Breast epithelium (tissue), 4 donors: ENCODE data around the gene SURF4. TPM values are rescaled to one million over a fixed set of nuclear protein-coding genes. Genes with fewer than 3 reads are reported as not detected.
A peak's percentile ranks its signal among the peaks of the same experiment; 100 is the strongest.
"Not testable (repeated sequence)": the region's sequence is repeated elsewhere in the genome, so short reads cannot be mapped to it uniquely, and the experiment has no call there.

Source experiments
- DNase-seq, 2 donors: peaks; one replicate each; pipeline ENCODE4 v3.0.0-alpha.2; 2019; ENCODE audit warnings: low spot score in 2 of 2
- H3K27ac ChIP-seq, 2 donors: fragments of 200-600 bp; sonication (generic) in 1 of 2; one replicate each; pipeline ENCODE4 v1.5.1; 2016 to 2019; ENCODE audit warnings: mild to moderate bottlenecking in 1 of 2
- H3K27me3 ChIP-seq, 2 donors: fragments of 200-600 bp; sonication (generic) in 1 of 2; one replicate each; pipeline versions ENCODE4 v1.5.1 to v1.6.0; 2017 to 2019; ENCODE audit warnings: control low read depth in 1 of 2, mild to moderate bottlenecking in 1 of 2
- H3K36me3 ChIP-seq: fragments of 200-600 bp; one replicate; pipeline ENCODE4 v1.5.1; 2019
- H3K4me1 ChIP-seq, 2 donors: fragments of 200-600 bp; sonication (generic); one replicate each; pipeline ENCODE4 v1.5.1; 2016 to 2019; ENCODE audit warnings: control low read depth in 1 of 2
- H3K4me3 ChIP-seq, 3 donors: fragments of 200-600 bp; sonication (generic); 1 replicate in 2 of 3; 2 replicates in 1 of 3; pipeline ENCODE4 v1.5.1; 2016 to 2019; ENCODE audit warnings: mild to moderate bottlenecking in 3 of 3, moderate library complexity in 2 of 3
- H3K9me3 ChIP-seq, 2 donors: fragments of 200-600 bp; sonication (generic) in 1 of 2; one replicate each; pipeline ENCODE4 v1.5.1; 2016 to 2019; ENCODE audit warnings: control low read depth in 1 of 2
- CTCF ChIP-seq, 3 donors: fragments of 450-650 bp; IDR thresholded peaks; one replicate each; pipeline ENCODE4 v1.5.1; 2016 to 2017; ENCODE audit warnings: antibody characterized with exemption in 3 of 3, mild to moderate bottlenecking in 3 of 3, moderate library complexity in 3 of 3
- POLR2A ChIP-seq: fragments of 450-650 bp; IDR thresholded peaks from one replicate; pipeline ENCODE4 v1.6.1; 2016; ENCODE audit warnings: antibody characterized with exemption, mild to moderate bottlenecking, moderate library complexity
- POLR2AphosphoS5 ChIP-seq, 3 donors: sonication (generic); formaldehyde crosslinking; IDR thresholded peaks; one replicate each; pipeline ENCODE4 v1.6.1; 2017; ENCODE audit warnings: antibody characterized with exemption in 3 of 3
- intact Hi-C: fragments of 100-400 bp; cut with DNase I; formaldehyde crosslinking; loops from one replicate; pipeline ENCODE4 v1.15.1; 2023; ENCODE audit warnings: low total_unique reads
- total RNA-seq, 3 donors: library from RNA; depleted of rRNA; stranded (reverse); fragments of >200 nt; gene quantifications; one replicate each; pipeline ENCODE4 v1.1.0, GENCODE V29; 2016

Gene SURF4
- total RNA-seq, 3 donors from 2014 or later, result 109 to 164 (median 133) TPM

GRCh38 chr9:133378408-133378962 is 2.6 kb upstream of the SURF4 start:
- H3K27me3 ChIP-seq, result no peaks in the 10 kb centered on the region
- no peaks in the 10 kb centered on the region for H3K4me1 ChIP-seq
- H3K4me3 ChIP-seq, result no peak overlapping the region
- peak overlapping the region in 1 of 2 donors; percentile 41 for H3K27ac ChIP-seq
- intact Hi-C loops, result no loop called here
- no peak for DNase-seq
- H3K9me3 ChIP-seq, result no peaks in the 10 kb centered on the region
- no peak for TF ChIP-seq POLR2AphosphoS5 (IDR thresholded peaks at IDR 0.05)
- no peaks in the 10 kb centered on the region for H3K36me3 ChIP-seq

- no peak for TF ChIP-seq POLR2AphosphoS5 (IDR thresholded peaks at IDR 0.05)
- TF ChIP-seq POLR2A, result no peak
- no peak for TF ChIP-seq CTCF (IDR thresholded peaks at IDR 0.05)
- Histone ChIP-seq H3K36me3 (no peaks in the 10 kb centered on the region), H3K27ac (peak overlapping the region; percentile 10 to 70), H3K4me3 (no peak overlapping the region), H3K4me1 (no peaks in the 10 kb centered on the region), H3K27me3 (no peaks in the 10 kb centered on the region), H3K9me3 (no peaks in the 10 kb centered on the region)
- no peak for DNase-seq
- intact Hi-C loops, result no loop called here
Observed at GRCh38 chr9:133377721-133378216, 1.9 kb upstream of the SURF4 start.

- H3K9me3 ChIP-seq, H3K36me3 ChIP-seq, DNase-seq, intact Hi-C loops, H3K4me1 ChIP-seq, H3K27me3 ChIP-seq: not testable (repeated sequence)
- peak overlapping the region; percentile 10 to 70 for H3K27ac ChIP-seq
- peak overlapping the region in 1 of 3 donors; percentile 36 for H3K4me3 ChIP-seq
Observed at GRCh38 chr9:133377280-133377679, 1.4 kb upstream of the SURF4 start.

- peaks cover 0 to 11% of the 10 kb centered on the region in 2 donors for H3K4me1 ChIP-seq
- peak in 1 of 3 donors; percentile 16 for TF ChIP-seq POLR2AphosphoS5 (IDR thresholded peaks at IDR 0.05)
- TF ChIP-seq CTCF (IDR thresholded peaks at IDR 0.05), result no peak
- no peak for TF ChIP-seq POLR2A
- intact Hi-C loops, result no loop called here
- no peak for DNase-seq
- H3K27ac ChIP-seq, result peak overlapping the region; percentile 97 to 98
- peak overlapping the region; percentile 95 to 99 (median 97) for H3K4me3 ChIP-seq
- H3K36me3 ChIP-seq, result no peaks in the 10 kb centered on the region
- H3K27me3 ChIP-seq, result no peaks in the 10 kb centered on the region
- no peaks in the 10 kb centered on the region for H3K9me3 ChIP-seq
Observed at GRCh38 chr9:133375116-133375723, 640 bp downstream of the SURF4 start.

GRCh38 chr9:133374612-133375115 is 1.2 kb downstream of the SURF4 start:
- intact Hi-C loops, result no loop called here
- H3K4me1 ChIP-seq, result peaks cover 0 to 15% of the 10 kb centered on the region in 2 donors
- peak overlapping the region; percentile 97 to 98 for H3K27ac ChIP-seq
- H3K9me3 ChIP-seq, result no peaks in the 10 kb centered on the region
- H3K27me3 ChIP-seq, result no peaks in the 10 kb centered on the region
- peak overlapping the region; percentile 95 to 99 (median 97) for H3K4me3 ChIP-seq
- TF ChIP-seq POLR2A (no peak), POLR2AphosphoS5 (IDR thresholded peaks at IDR 0.05) (no peak), CTCF (IDR thresholded peaks at IDR 0.05) (no peak)
- DNase-seq, result no peak
- no peaks in the 10 kb centered on the region for H3K36me3 ChIP-seq

GRCh38 chr9:133372144-133372543 is 3.7 kb downstream of the SURF4 start:
- intact Hi-C loops, result no loop called here
- Histone ChIP-seq H3K27ac (peak overlapping the region in 1 of 2 donors; percentile 15), H3K4me1 (peaks cover 0 to 29% of the 10 kb centered on the region in 2 donors), H3K27me3 (no peaks in the 10 kb centered on the region), H3K4me3 (no peak overlapping the region), H3K36me3 (no peaks in the 10 kb centered on the region), H3K9me3 (no peaks in the 10 kb centered on the region)
- TF ChIP-seq POLR2A, result no peak
- no peak for TF ChIP-seq POLR2AphosphoS5 (IDR thresholded peaks at IDR 0.05)
- TF ChIP-seq CTCF (IDR thresholded peaks at IDR 0.05), result no peak
- DNase-seq, result no peak
